ENCODE measurements around the gene IL6ST. TPM values are rescaled to one million over a fixed set of nuclear protein-coding genes. Genes with fewer than 3 reads are reported as not detected.
A peak's percentile ranks its signal among the peaks of the same experiment; 100 is the strongest.

IL6ST gene
- total and polyA plus RNA-seq, 10 of the 15 experiments (the other 5 are each of a cell fraction or from before 2014, with no cell fraction given): 1.5 to 139 (median 13.0) TPM

DNA sequence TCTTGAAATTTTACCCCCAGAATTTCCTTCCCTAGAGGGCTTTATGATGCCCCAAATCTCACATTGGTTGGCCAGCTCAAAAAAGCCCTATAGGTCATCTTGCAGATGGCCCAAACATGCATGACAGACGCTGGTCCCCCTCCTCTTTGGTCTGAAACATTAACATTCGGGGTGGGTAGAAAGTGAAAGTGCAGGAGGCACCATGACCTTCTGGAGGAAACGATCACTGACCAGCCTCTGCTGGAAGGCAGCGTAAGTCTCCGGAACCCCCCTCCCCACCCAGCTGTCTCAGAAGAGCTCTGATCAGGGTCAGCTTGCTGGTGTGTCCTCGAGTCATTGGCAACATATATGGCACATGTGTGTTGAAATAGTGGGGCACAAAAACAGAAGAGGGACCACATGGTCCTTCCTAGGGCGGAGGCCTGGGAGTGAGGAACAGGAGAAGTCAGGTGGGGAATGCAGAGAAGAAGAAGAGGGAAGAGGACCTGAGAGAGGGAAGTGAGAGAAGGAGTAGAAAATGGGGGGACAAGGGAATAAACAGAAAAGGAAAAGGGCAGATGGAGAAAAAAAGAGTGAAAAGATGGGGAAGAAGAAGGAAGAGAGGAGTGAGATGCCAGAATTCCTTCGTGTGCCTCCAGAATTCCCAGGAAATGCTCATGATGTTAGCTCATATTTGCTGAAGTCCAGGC lies 97.4 kb downstream of the IL6ST start:
- RAD21 ChIA-PET (ENCODE audit: unreplicated experiment): no interaction called here
- no peak overlapping the region for H3K4me3 ChIP-seq
- CTCF ChIA-PET: no interaction called here
- no peaks in the 10 kb centered on the region for H3K36me3 ChIP-seq (ENCODE audit: control insufficient read depth in 2 of 2, insufficient read depth in 2 of 2, low read length in 1 of 2)
- FAIRE-seq (no peak), DNase-seq (ENCODE audit: low read depth, low spot score) (no peak), ATAC-seq (peak; percentile 32)
- no peaks in the 10 kb centered on the region for H3K79me2 ChIP-seq (ENCODE audit: control insufficient read depth, insufficient read depth, low read length)
- WGBS (ENCODE audit: insufficient coverage, insufficient replicate concordance, low lambda C conversion rate, missing lambda C conversion rate): 41% methylated on average over 8 of the region's 8 CpGs
- no peak overlapping the region for H3K27ac ChIP-seq (ENCODE audit: control insufficient read depth, insufficient read depth)
- in situ Hi-C loops (cut with MboI) (no loop called here), intact Hi-C loops (cut with micrococcal nuclease; ENCODE audit: unreplicated experiment) (no loop called here)
- no peaks in the 10 kb centered on the region for H3K27me3 ChIP-seq (replicated peaks in 1 of 2; ENCODE audit: control insufficient read depth in 2 of 2, insufficient read depth in 2 of 2, low read length in 1 of 2)
- H2AFZ ChIP-seq (ENCODE audit: control insufficient read depth, low read depth, low read length): no peak overlapping the region
- no peaks in the 10 kb centered on the region for H4K20me1 ChIP-seq (ENCODE audit: control insufficient read depth, insufficient read depth)
- H3K4me2 ChIP-seq (ENCODE audit: control insufficient read depth, insufficient read depth): peak overlapping the region; percentile 51; the same call in 1 of the 2 replicates
- SMC1A ChIA-PET (ENCODE audit: uncharacterized antibody, unreplicated experiment): interaction anchor here (3.3 to 4.2 kb wide), 2 partner anchors 8 to 15 kb away, joined by 14 to 41 read pairs; no protein-coding TSS in a partner anchor
- H3K9me3 ChIP-seq (replicated peaks; ENCODE audit: control insufficient read depth, insufficient read depth, low read length): no peaks in the 10 kb centered on the region; the same call in 2 of the 3 replicates
- H3K4me1 ChIP-seq (ENCODE audit: control insufficient read depth, insufficient read depth, low read length): peaks cover 10% of the 10 kb centered on the region
- BruUV-seq (replicated peaks): no TSS peak
- POLR2A ChIA-PET: no interaction called here
- TF ChIP-seq IKZF2 (IDR thresholded peaks at IDR 0.05): peak; percentile 30 to 44; a peak in 1 of 4 replicates
- TF ChIP-seq PML (IDR thresholded peaks at IDR 0.05; ENCODE audit: low read length): no peak
- peak; percentile 60 for TF ChIP-seq NR2F1 (conservative IDR thresholded peaks at IDR 0.05)
- H3K9ac ChIP-seq (ENCODE audit: control insufficient read depth, insufficient read depth, low read length): no peak overlapping the region

DNA sequence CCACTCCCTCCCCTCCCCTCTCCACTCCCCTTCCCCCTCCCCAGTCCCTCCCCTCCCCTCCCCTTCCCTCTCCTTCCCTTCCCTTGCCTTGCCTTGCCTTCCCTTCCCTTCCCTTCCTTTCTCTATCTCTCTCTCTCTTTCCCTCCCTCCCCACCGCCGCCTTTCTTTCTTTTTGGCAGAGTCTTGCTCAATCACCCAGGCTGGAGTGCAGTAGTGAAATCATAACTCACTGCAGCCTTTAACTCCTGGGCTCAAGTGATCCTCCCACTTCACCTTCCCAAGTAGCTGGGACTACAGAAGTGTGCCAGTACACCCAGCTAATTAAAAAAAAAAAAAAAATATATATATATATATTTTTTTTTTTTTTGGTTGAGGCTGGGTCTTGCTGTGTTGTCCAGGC lies 98.1 kb downstream of the IL6ST start:
- Histone ChIP-seq H3K36me3 (ENCODE audit: control insufficient read depth in 2 of 2, insufficient read depth in 2 of 2, low read length in 1 of 2) (no peaks in the 10 kb centered on the region), H3K4me1 (ENCODE audit: control insufficient read depth, insufficient read depth, low read length) (peaks cover 10% of the 10 kb centered on the region), H3K27ac (ENCODE audit: control insufficient read depth, insufficient read depth) (no peak overlapping the region), H2AFZ (ENCODE audit: control insufficient read depth, low read depth, low read length) (no peak overlapping the region), H3K9me3 (replicated peaks; ENCODE audit: control insufficient read depth, insufficient read depth, low read length) (no peaks in the 10 kb centered on the region; the same call in 2 of the 3 replicates), H3K79me2 (ENCODE audit: control insufficient read depth, insufficient read depth, low read length) (no peaks in the 10 kb centered on the region), H3K4me3 (no peak overlapping the region), H4K20me1 (ENCODE audit: control insufficient read depth, insufficient read depth) (no peaks in the 10 kb centered on the region), H3K27me3 (replicated peaks in 1 of 2; ENCODE audit: control insufficient read depth in 2 of 2, insufficient read depth in 2 of 2, low read length in 1 of 2) (no peaks in the 10 kb centered on the region), H3K9ac (ENCODE audit: control insufficient read depth, insufficient read depth, low read length) (no peak overlapping the region), H3K4me2 (ENCODE audit: control insufficient read depth, insufficient read depth) (no peak overlapping the region)
- RAD21 ChIA-PET (ENCODE audit: unreplicated experiment): no interaction called here
- SMC1A ChIA-PET (ENCODE audit: uncharacterized antibody, unreplicated experiment): interaction anchor here (1.4 kb wide), 1 partner anchor 10 kb away, joined by 6 read pairs; no protein-coding TSS in a partner anchor
- in situ Hi-C loops (cut with MboI) (no loop called here), intact Hi-C loops (cut with micrococcal nuclease; ENCODE audit: unreplicated experiment) (no loop called here)
- DNase-seq (ENCODE audit: low read depth, low spot score) (no peak), ATAC-seq (no peak), FAIRE-seq (no peak)
- POLR2A ChIA-PET: no interaction called here
- CTCF ChIA-PET: no interaction called here
- TF ChIP-seq CEBPZ (IDR thresholded peaks at IDR 0.05; ENCODE audit: low read depth, low read length): no peak
- TF ChIP-seq, protein P1, sequence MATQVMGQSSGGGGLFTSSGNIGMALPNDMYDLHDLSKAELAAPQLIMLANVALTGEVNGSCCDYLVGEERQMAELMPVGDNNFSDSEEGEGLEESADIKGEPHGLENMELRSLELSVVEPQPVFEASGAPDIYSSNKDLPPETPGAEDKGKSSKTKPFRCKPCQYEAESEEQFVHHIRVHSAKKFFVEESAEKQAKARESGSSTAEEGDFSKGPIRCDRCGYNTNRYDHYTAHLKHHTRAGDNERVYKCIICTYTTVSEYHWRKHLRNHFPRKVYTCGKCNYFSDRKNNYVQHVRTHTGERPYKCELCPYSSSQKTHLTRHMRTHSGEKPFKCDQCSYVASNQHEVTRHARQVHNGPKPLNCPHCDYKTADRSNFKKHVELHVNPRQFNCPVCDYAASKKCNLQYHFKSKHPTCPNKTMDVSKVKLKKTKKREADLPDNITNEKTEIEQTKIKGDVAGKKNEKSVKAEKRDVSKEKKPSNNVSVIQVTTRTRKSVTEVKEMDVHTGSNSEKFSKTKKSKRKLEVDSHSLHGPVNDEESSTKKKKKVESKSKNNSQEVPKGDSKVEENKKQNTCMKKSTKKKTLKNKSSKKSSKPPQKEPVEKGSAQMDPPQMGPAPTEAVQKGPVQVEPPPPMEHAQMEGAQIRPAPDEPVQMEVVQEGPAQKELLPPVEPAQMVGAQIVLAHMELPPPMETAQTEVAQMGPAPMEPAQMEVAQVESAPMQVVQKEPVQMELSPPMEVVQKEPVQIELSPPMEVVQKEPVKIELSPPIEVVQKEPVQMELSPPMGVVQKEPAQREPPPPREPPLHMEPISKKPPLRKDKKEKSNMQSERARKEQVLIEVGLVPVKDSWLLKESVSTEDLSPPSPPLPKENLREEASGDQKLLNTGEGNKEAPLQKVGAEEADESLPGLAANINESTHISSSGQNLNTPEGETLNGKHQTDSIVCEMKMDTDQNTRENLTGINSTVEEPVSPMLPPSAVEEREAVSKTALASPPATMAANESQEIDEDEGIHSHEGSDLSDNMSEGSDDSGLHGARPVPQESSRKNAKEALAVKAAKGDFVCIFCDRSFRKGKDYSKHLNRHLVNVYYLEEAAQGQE (IDR thresholded peaks at IDR 0.05; ENCODE audit: low read depth, low read length): no peak
- no peak for TF ChIP-seq ZBED1 (IDR thresholded peaks at IDR 0.05; ENCODE audit: borderline replicate concordance)
- TF ChIP-seq SP1 (IDR thresholded peaks at IDR 0.05; ENCODE audit: low read depth, low read length): no peak
- no peak for TF ChIP-seq RAD51 (IDR thresholded peaks at IDR 0.05)
- no peak for TF ChIP-seq TCF7 (IDR thresholded peaks at IDR 0.05; ENCODE audit: borderline replicate concordance)
- TF ChIP-seq SRF (IDR thresholded peaks at IDR 0.05; ENCODE audit: low read depth in 2 of 2, low read length in 2 of 2): no peak
- 70% methylated on average over 2 of the region's 2 CpGs for WGBS (ENCODE audit: insufficient coverage, insufficient replicate concordance, low lambda C conversion rate, missing lambda C conversion rate)
- no TSS peak for BruUV-seq (replicated peaks)
